Rectal smooth muscle tissue (tissue), 1 donor: Measurements from ENCODE around the gene MID1.

ENCODE experiments used
- H3K27ac ChIP-seq: one replicate; pipeline ENCODE4 v1.7.0; 2013; ENCODE audit warnings: low read depth, low read length, inconsistent platforms
- H3K27me3 ChIP-seq: one replicate; pipeline ENCODE4 v1.7.0; 2013; ENCODE audit warnings: low read length; ENCODE audit not compliant: control insufficient read depth, insufficient read depth
- H3K36me3 ChIP-seq: one replicate; pipeline ENCODE4 v1.7.0; 2013; ENCODE audit warnings: low read length; ENCODE audit not compliant: control insufficient read depth, insufficient read depth
- H3K4me1 ChIP-seq: one replicate; pipeline ENCODE4 v1.7.0; 2013; ENCODE audit warnings: low read length; ENCODE audit not compliant: control insufficient read depth, insufficient read depth
- H3K4me3 ChIP-seq: one replicate; pipeline ENCODE4 v1.7.0; 2013; ENCODE audit warnings: low read length
- H3K9ac ChIP-seq: one replicate; pipeline ENCODE4 v1.7.0; 2013; ENCODE audit warnings: low read length

Gene MID1

GRCh38 chrX:10538831-10539230 lies 81.6 kb downstream of the MID1 start:
- no peak overlapping the region for H3K9ac ChIP-seq
- no peak overlapping the region for H3K4me3 ChIP-seq
- no peak overlapping the region for H3K27ac ChIP-seq

GRCh38 chrX:10537308-10537707 lies 83.1 kb downstream of the MID1 start:
- Histone ChIP-seq H3K4me3 (no peak overlapping the region), H3K27me3 (no peaks in the 10 kb centered on the region), H3K27ac (no peak overlapping the region), H3K9ac (no peak overlapping the region), H3K4me1 (no peaks in the 10 kb centered on the region), H3K36me3 (no peaks in the 10 kb centered on the region)

More at GRCh38 chrX:10538831-10539230, 81.6 kb downstream of the MID1 start:
- Histone ChIP-seq H3K27me3 (no peaks in the 10 kb centered on the region), H3K4me1 (no peaks in the 10 kb centered on the region), H3K36me3 (no peaks in the 10 kb centered on the region)

- no peaks in the 10 kb centered on the region for H3K36me3 ChIP-seq
- no peaks in the 10 kb centered on the region for H3K27me3 ChIP-seq
- H3K4me1 ChIP-seq = no peaks in the 10 kb centered on the region
- H3K4me3 ChIP-seq = no peak overlapping the region
- H3K27ac ChIP-seq = no peak overlapping the region
- H3K9ac ChIP-seq = no peak overlapping the region
These were observed 83.6 kb downstream of the MID1 start for GRCh38 chrX:10536744-10537143.

- Histone ChIP-seq H3K27ac (no peak overlapping the region), H3K4me1 (no peaks in the 10 kb centered on the region), H3K36me3 (no peaks in the 10 kb centered on the region), H3K27me3 (no peaks in the 10 kb centered on the region), H3K9ac (no peak overlapping the region), H3K4me3 (no peak overlapping the region)
These were observed 85.8 kb downstream of the MID1 start for GRCh38 chrX:10534611-10535010.

- Histone ChIP-seq H3K36me3 (no peaks in the 10 kb centered on the region), H3K4me1 (no peaks in the 10 kb centered on the region), H3K4me3 (no peak overlapping the region), H3K27ac (no peak overlapping the region), H3K9ac (no peak overlapping the region), H3K27me3 (no peaks in the 10 kb centered on the region)
These were observed 86.6 kb downstream of the MID1 start for GRCh38 chrX:10533696-10534365.

- H3K36me3 ChIP-seq = no peaks in the 10 kb centered on the region
- H3K27ac ChIP-seq = no peak overlapping the region
- H3K27me3 ChIP-seq = peaks cover 3% of the 10 kb centered on the region
- H3K4me1 ChIP-seq = no peaks in the 10 kb centered on the region
- no peak overlapping the region for H3K4me3 ChIP-seq
- H3K9ac ChIP-seq = no peak overlapping the region
These were observed 88.5 kb downstream of the MID1 start for GRCh38 chrX:10531927-10532326.

GRCh38 chrX:10529344-10529743 lies 91.0 kb downstream of the MID1 start:
- no peak overlapping the region for H3K4me3 ChIP-seq
- H3K9ac ChIP-seq = no peak overlapping the region
- H3K27me3 ChIP-seq = peaks cover 3% of the 10 kb centered on the region

GRCh38 chrX:10526451-10526850 lies 93.9 kb downstream of the MID1 start:
- Histone ChIP-seq H3K27ac (no peak overlapping the region), H3K27me3 (peaks cover 3% of the 10 kb centered on the region), H3K36me3 (peaks cover 2% of the 10 kb centered on the region), H3K9ac (no peak overlapping the region), H3K4me3 (no peak overlapping the region), H3K4me1 (peaks cover 3% of the 10 kb centered on the region)

More at GRCh38 chrX:10529344-10529743, 91.0 kb downstream of the MID1 start:
- no peak overlapping the region for H3K27ac ChIP-seq
- H3K36me3 ChIP-seq = no peaks in the 10 kb centered on the region
- peaks cover 3% of the 10 kb centered on the region for H3K4me1 ChIP-seq

- Histone ChIP-seq H3K9ac (no peak overlapping the region), H3K36me3 (peaks cover 2% of the 10 kb centered on the region)
These were observed 94.8 kb downstream of the MID1 start for GRCh38 chrX:10525381-10526120.

GRCh38 chrX:10524578-10524977 lies 95.8 kb downstream of the MID1 start:
- Histone ChIP-seq H3K4me1 (peaks cover 6% of the 10 kb centered on the region), H3K27me3 (peaks cover 3% of the 10 kb centered on the region), H3K9ac (no peak overlapping the region), H3K4me3 (no peak overlapping the region), H3K27ac (no peak overlapping the region), H3K36me3 (peaks cover 2% of the 10 kb centered on the region)

More at GRCh38 chrX:10525381-10526120, 94.8 kb downstream of the MID1 start:
- peaks cover 3% of the 10 kb centered on the region for H3K27me3 ChIP-seq
- no peak overlapping the region for H3K4me3 ChIP-seq
- H3K27ac ChIP-seq = no peak overlapping the region
- H3K4me1 ChIP-seq = peaks cover 3% of the 10 kb centered on the region

GRCh38 chrX:10519761-10520160 lies 100.6 kb downstream of the MID1 start:
- H3K27me3 ChIP-seq = no peaks in the 10 kb centered on the region
- no peak overlapping the region for H3K9ac ChIP-seq
- peaks cover 2% of the 10 kb centered on the region for H3K36me3 ChIP-seq
- peaks cover 2% of the 10 kb centered on the region for H3K4me1 ChIP-seq
- H3K4me3 ChIP-seq = no peak overlapping the region
- no peak overlapping the region for H3K27ac ChIP-seq

GRCh38 chrX:10519278-10519677 lies 101.1 kb downstream of the MID1 start:
- Histone ChIP-seq H3K4me1 (peaks cover 2% of the 10 kb centered on the region), H3K27me3 (no peaks in the 10 kb centered on the region), H3K4me3 (no peak overlapping the region), H3K27ac (no peak overlapping the region), H3K9ac (no peak overlapping the region), H3K36me3 (peaks cover 2% of the 10 kb centered on the region)

- H3K9ac ChIP-seq = no peak overlapping the region
- H3K27ac ChIP-seq = no peak overlapping the region
- peaks cover 2% of the 10 kb centered on the region for H3K4me1 ChIP-seq
- peaks cover 2% of the 10 kb centered on the region for H3K36me3 ChIP-seq
- no peaks in the 10 kb centered on the region for H3K27me3 ChIP-seq
- H3K4me3 ChIP-seq = no peak overlapping the region
These were observed 102.3 kb downstream of the MID1 start for GRCh38 chrX:10518073-10518472.
